Stimulated activated CD8-positive, alpha-beta memory T cell treated with anti-CD3 and anti-CD28 coated beads, Interleukin-4, amount 100 ng/mL, for 4 hours (primary cell): ENCODE results near the gene GTF2F1.
"Not testable (repeated sequence)": the region's sequence is repeated elsewhere in the genome, so short reads cannot be mapped to it uniquely, and the experiment has no call there.

Experiments used
- DNase-seq, 2 donors: peaks; one replicate each; pipeline ENCODE4 v3.0.0-alpha.2; 2020; ENCODE audit warnings: low read depth in 2 of 2, low spot score in 1 of 2

Gene GTF2F1

DNA sequence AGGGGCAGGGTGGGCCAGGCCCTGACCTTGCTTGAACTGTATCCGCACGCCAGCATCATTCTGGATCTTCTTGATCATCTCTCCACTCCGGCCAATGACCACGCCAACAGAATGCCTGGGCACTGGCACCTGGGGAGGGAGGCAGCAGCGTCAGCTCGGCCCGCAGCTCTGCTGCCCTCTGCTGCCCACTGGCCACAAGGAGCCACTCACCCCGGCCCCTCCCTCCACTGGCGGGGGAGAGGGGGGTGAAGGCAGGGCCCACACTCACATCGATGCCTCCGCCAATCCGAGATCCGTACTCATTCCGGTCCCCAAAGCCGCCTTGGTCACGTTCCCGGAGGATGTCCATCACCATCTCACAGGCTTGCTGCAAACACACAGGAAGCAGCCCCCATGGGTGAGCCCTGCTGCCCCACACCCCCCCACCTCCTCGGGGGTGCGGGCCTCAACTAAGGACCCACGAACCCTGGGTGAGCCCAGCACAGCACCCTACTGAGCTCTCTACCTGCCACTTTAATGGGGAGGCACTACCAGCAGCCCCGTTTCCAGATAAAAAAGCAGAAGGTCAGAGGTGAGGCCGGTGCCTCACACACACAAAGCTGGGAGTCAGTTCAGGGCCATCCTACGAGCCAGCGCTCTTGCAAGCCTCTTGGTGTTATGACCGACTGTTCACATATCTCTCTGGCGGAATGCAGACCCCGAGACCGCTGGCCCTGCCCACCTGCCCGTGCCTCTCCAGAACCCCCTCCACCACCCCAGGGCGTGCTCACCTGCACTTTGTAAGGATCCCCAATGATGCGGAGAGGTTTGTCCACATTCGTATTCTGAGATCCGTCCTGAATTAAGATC is 25.0 kb upstream of the GTF2F1 start:
- DNase-seq: no peak

DNA sequence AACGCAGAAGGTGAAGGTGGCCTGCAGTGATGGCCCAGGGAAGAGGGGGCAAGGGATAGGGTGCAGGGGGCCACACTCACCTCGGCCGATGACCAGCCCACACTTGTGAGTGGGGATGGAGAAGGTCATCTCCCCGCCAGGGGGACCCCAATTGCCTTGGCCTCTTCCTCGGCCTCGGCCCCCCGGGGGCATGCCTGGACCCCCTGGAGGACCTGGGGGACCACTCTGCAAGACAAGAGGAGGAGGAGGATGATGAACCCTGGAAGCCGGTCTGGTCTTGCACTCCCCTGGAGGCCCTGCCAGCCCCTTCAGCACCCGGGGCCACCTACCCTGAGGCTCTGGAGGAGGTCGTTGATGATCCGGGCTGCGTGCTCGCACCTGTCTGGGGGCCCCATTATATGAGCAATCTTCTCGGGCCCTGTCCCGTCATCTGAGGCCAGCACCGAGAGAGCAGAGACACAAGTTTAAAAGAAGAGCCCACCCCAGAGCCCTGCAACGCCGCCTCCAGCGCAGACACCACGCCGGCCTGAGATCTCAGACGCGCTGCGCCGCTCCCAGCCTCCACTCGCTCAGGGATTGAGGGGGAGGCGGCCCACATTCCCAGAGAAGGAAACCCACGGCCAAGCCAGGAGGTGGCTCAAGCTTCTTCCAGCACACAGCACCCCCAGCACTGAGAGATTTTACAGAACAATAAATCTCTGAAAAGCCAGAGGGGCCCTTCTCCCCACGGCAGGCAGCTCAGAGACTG is 23.9 kb upstream of the GTF2F1 start:
- DNase-seq: no peak

DNA sequence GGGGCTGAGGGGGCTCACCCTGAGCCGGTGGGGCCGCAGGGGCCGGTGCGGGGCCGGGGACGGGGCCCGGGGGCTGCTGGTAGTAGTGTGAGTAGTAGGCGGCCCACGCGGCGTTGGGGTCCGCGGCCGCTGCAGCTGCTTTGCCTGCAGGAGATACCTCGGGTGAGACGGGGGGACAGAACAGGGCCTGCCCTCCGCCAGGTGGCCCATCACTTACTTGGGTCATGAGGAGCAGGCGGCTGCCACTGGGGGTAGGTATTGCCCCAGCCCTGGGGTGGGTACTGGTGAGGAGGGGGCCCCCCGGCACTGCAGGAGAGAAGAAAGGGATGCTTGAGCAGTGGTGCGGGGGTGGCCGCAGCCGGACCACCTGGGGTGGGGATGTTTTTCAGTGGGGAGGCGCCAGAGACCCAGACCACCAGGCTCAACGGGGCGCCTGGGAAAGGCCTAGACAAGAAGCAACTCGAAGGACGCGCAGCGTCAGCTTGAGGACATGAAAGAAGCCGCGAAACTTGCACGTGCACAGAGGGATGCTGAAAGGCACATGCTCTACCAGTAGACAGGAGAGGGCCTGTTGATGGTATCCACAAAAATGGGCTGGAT is 22.7 kb upstream of the GTF2F1 start:
- no peak for DNase-seq

DNA sequence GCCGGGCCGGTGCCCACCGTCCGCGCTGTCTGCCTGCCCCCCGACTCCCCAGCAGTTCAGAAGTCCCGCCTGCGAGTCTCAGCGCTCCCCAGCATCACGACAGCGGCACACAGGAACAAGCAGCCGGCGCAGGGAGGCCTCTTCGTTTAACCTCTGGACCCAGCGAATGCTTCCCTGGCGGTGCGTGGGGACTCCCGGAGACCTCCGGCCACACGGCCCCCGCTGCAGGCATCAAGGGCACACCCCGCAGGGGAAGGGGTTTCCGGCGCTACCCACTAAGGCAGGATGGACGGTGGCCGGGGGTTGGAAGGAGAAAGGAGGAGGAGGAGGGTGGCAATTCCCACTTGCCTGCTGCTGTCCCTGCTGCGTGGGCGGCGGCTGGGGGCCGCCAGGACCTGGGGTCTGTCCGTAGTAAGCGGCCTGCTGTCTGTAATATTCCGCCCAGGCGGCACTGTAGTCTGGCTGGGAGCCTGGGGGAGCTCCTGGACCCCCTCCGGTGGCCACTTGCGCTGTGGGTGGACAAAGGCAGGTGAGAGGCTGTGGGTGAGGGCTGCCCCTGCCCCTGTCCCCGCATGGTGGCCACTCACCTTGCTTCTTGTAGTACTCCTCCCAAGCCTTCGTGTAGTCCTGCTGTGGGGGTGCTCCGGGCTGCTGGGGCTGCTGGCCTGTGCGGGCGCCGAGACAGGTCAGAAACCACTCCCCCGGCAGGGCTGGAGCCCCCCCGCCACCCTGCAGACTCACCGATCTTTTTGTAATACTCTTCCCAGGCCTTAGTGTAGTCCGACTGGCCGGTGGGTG is 22.0 kb upstream of the GTF2F1 start:
- no peak for DNase-seq

DNA sequence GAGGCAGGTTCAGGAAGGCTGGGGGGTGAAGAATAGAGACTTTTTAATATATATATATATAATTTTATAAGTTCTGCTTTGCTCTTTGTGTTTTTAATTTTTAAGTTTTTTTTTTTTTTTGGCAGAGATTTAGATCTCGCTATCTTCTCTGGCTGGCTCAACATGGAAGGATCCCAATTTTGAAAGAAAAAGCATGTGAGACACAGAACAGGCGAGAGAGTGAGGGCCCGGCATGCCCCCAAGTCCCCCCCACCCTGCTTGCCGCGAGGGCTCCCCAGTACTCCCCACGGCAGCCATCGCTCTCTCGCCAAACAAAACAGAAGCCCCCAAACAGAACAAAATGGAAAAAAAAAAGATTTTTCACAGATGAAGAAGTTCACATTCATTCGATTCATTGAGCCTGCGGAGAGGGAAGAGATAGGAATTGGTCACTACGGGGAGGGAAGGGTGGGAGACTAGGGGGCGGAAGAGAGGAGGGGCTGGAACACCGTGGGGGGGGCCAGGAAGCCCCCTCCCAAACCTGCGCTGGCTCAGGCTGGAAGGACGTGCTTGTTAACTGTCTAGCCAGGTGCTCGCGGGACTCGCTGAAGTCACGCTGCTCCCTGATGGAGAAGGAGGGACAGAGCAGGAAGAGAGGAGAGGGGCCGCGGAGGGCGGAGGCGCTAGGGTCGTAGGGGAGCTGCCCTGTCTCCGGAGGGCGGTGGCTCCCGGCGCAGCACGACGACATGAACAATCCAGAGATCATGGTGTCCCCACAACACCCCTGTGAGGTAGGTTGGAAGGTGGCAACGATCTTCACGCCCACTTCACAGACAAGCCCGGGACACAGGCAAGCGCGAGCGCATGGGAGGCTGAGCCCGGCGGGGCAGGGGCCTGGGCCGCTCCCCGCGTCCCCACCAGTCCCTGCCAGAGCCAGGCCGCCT is 21.0 kb upstream of the GTF2F1 start:
- DNase-seq: no peak

DNA sequence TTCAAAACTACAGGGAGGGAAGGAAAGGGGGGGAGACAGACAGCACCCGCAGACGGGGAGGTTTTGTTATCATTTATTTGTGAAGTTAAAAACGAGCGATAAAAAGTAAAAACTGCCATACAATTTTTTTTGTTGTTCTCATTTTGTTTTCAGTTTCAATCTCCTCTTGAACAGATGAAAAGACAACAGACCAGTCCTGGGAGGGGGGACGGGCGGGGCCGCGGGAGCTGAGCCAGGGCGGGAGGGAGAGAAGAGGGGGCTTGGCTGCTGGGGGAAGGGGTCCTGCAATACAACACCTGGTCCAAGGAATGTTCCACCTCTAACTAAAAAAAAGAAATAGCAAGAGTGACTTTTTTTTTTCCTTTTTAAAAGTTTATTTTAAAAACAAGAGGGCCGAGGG is 20.3 kb upstream of the GTF2F1 start:
- no peak for DNase-seq

DNA sequence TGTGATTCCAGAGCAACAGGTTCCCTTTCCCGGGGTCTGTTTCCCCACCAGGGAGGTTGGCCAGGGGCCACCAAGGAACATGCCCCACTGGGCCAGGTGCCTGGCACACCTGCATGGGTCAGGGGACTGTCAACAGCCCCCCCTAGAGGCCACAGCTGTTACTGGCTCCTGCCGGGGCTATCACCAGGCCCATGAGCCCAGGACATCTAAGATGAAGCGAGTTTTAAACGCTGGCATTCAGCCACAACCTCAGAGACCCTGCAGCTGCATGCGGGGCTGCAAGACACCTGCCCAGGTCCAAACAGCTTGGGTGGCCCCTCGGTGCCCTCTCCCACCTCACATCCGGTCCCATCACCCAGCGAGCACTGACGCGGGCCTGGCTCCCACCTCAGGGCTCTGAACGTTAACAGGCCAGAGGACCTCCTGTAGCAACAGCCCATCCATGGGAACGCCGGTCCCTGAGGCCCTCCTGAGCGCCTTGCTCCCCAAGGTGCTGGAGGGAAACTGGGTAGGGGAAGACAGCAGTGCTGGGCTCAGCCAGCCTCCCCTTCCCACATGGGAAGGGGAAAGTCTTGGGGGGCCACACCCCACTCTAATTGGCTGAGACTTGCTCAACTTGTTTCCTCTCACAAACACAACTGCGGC is 19.6 kb upstream of the GTF2F1 start:
- no peak for DNase-seq

DNA sequence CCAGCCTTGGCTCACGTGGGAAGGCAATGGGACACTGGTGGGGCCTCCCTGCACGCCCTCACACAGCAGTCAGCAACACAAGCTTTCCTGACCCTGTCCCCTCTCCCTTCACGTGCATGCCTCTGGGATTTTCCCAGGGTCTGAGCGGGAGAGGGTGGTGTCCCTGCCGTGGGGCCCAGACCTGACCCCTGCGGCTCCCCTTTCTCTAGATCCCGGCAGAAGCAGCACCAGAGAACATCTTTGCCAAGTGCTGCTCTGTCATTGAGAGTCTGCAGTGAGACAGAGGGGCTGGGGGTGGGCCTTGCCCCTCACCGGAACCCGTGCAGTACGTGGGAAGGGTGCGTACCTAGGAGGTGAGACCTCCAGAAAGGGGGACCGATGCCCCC is 19.1 kb upstream of the GTF2F1 start:
- no peak for DNase-seq

DNA sequence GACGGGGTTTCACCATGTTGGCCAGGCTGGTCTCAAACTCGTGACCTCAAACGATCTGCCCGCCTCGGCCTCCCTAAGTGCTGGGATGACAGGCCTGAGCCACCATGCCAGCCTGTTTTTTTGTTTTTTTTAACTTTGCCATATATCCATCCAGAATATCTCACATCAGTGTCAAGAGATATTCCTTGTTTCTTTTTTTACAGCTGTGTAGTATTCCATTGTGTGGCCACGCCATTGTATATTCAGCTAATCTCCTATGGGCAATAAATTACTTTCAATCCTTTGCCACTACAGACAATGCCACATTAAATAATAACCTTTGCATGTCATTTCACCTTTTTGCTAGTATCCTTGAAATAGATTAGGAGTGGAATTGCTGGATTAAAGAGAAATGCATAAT is 16.4 kb upstream of the GTF2F1 start:
- DNase-seq: no peak

DNA sequence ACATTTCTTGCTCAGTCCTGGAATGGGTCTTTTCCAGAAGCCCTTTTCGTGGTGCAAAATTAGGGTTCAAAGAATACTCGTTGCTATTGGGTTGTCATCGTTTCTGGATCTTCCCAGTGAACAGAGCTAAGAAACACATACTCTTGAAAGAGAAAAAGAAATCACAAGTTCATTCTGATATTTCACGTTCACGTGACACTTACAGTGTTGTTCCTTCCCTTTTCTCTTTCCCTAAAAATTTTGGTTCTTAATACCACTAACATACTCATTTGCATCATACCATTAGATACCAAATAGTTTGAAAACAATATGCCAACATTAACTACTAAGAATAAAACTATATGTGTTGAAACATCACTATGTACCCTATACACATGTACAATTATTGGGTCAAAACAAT is 13.4 kb upstream of the GTF2F1 start:
- DNase-seq: no peak

DNA sequence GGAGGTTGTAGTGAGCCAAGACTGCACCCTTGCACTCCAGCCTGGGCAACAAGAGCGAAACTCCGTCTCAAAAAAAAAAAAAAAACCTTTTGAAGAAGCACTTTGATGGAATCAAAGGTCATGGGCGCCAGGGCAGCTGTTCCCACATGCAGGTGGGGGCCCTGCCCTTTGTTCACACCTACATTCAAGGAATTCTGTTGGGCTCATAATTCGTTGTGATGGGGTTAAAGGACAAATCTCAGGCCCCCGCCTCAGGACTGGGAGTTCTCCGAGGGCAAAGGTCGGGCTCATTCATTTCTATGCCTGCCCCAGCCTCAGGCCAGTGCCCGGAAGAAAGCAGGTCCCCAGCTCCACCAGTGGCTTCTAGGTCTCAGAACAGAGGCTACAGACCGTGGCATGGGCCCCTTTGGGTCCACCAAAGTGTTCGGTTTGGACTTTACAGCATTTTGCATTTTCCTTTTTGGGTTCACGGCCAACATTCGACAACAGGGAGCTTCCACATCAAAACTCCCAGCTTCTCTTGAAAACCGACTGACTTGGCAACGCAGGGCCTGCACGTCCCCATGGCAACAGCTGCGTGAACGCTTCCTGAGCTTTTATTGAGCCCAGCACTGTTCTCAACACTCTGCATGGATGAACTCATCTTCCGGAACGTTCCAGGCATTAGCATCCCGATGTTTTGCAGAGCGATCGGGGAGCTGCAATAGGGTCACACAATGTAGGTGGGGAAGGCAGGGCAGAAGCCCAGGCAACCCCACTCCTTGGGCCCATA is 10.1 kb upstream of the GTF2F1 start:
- DNase-seq: no peak

DNA sequence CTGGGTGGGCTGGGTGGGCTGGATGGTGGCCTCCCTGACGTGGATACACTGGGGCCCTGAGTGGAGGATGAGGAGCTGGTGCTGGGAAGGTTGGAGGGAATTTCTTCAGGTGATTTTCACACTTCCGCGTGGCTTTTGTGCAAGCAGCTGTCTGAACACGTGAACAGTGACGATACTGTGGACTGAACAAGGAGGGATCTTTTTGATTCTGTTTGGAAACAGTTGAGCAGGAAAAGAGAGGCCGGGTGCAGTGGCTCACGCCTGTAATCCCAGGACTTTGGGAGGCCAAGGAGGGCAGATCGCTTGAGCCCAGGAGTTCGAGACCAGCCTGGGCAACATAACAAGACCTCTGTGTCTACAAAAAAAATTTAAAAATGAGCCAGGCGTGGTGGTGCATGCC is 9.1 kb upstream of the GTF2F1 start:
- no peak for DNase-seq

DNA sequence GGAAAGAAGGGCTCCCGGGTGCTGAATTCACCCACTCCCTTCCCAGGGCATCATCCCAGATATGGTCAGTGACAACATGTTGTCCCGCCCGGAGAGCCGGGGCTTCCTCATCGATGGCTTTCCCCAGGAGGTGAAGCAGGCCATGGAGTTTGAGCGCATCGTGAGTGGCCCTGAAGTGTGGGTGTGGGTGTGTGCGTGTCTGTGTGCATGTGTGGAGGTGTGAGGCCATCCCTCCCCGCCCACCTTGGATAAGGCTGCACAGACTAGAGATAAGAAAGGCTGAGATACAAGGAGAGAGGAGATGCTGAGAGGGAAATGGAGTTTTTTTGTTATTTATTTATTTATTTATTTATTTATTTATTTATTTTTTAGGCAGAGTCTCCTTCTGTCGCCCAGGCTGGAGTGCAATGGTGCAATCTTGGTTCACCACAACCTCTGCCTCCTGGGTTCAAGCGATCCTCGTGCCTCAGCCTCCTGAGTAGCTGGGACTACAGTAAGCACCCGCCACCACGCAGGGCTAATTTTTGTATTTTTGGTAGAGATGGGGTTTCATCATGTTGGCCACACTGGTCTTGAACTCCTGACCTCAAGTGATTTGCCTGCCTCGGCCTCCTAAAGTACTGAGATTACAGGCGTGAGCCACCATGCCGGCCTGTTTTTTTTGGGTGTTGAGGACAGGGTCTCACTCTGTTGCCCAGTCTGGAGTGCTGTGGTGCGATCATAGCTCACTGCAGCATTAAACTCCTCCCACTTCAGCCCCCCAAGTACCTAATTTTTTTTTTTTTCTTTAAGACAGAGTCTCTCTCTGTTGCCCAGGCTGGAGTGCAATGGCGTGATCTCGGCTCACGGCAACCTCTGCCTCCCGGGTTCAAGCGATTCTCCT is 7.3 kb upstream of the GTF2F1 start:
- DNase-seq: not testable (repeated sequence)

DNA sequence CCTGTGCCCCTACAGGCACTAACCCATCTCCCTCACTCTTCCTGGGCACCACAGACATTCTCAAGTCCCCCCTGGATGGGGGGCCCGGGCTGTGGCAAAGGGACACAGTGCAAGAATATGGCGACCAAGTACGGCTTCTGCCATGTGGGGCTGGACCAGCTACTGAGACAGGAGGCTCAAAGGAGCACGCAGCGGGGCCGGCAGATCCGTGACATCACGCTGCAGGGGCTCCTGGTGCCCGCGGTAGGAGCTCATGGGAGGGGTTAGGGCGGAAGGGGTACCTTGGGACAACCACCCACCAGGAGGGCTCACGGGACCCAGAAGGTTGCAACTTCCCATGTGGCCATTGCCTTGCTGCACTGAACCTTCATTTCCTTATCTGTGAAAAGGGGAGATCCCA is 3.3 kb upstream of the GTF2F1 start:
- no peak for DNase-seq

DNA sequence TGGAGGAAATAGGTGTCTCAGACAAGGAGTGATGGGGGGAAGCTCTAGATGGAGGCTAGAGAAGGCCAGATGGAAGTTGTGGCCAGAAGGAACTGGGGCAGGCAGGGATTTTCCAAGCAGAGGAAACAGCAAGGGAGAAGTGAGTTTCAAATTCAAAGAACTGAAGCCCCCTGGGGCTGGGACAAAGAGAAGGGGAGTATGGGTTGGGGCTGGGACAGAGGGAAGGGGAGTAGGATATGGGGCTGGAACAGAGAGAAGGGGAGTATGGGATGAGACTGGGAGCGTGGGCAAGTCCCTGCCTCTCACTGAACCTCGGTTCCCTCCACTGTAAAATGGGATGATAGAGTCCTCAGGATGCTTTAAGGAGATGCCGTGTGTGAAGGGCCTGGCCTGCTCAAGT is 1.9 kb upstream of the GTF2F1 start:
- DNase-seq: no peak

DNA sequence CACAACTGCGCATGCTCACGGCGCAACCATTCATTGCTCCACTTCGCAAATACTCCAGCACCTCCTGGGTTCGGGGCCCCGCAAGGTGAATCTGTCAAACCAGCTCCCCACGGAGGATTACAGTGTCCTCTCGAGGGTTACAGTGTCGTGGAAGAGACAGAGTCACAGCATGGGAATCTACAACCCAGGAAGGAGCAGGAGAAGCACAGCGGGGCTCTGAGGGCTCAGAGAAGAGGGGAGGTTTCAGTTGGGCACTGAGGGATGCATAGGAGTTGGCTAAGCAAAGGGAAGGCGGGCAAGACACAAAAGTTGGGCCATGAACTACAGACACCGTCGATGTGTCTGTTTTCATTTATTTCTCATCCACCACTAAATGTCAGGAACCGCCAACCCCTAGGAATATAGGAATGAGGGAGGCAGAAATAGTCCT is 1.0 kb upstream of the GTF2F1 start:
- DNase-seq: peak in 1 of 2 donors; percentile 47

DNA sequence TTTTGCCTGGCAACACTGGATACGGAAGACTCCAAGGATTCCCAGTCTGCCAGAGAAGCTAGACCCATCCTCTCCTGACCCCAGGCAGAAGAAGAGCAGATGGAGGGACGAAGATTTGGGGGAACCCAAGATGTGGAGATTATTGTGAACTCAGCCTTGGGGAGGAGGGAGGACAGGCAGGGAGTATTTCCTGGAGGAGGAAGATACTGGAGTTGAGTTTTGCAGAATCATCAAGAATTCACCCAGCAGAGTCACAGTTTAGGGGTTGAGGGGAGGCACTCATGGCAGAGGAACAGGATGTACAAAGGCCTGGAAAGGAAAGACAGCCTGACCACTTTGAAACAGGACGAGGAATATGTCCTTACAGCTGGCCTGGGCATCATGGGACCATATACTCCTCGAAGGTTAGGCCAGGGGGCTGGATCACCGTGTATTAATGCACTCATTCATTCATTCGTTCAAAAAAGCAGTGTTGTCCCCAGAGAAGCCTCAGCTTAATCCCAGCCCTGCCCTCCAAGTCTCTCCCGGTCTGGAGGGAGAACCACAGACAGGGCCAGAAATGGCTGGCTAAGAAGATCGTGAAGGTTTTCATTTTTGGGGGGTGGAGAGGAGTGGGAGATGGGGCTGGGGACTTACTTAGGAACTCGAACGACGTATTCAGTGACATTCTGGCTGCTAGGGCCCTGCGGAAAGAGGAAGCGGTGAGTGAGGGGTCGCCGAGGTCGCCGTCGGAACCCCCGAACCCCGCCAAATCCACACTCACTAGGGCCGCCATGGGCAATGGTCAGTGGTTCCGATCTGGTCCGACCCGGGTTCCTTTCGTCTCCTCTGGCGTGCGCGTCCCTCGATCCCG is 517 bp downstream of the GTF2F1 start:
- DNase-seq: no peak
